Prostate gland (tissue), 2 donors: ENCODE results near the gene TBL3. TPM values are rescaled to one million over a fixed set of nuclear protein-coding genes. Genes with fewer than 3 reads are reported as not detected.

Experiments
- DNase-seq: peaks from one replicate; pipeline ENCODE4 v3.0.0-alpha.2; 2019; ENCODE audit warnings: low spot score
- H3K27ac ChIP-seq, 2 donors: fragments of 200-600 bp; sonication (generic); 2 replicates each; pipeline ENCODE4 v1.5.1; 2017 to 2019
- H3K27me3 ChIP-seq: fragments of 200-600 bp; sonication (generic); replicated peaks from 2 replicates; pipeline ENCODE4 v1.5.1; 2019; ENCODE audit not compliant: insufficient read depth
- H3K36me3 ChIP-seq, 2 donors: fragments of 200-600 bp; sonication (generic); 1 replicate in 1 of 2; 2 replicates in 1 of 2; pipeline versions ENCODE4 v1.5.1 to v1.8.1; 2017 to 2019
- H3K4me1 ChIP-seq: fragments of 200-600 bp; sonication (generic); replicated peaks from 2 replicates; pipeline ENCODE4 v1.5.1; 2019
- H3K4me3 ChIP-seq, 2 donors: fragments of 200-600 bp; sonication (generic); 2 replicates each; pipeline ENCODE4 v1.5.1; 2017 to 2019
- H3K9me3 ChIP-seq: fragments of 200-600 bp; sonication (generic); 2 replicates; pipeline ENCODE4 v1.5.1; 2017
- CTCF ChIP-seq, 4 experiments: fragments of 200-600 bp in 2 of 4; fragments of 450-650 bp in 2 of 4; sonication (generic) in 2 of 4; IDR thresholded peaks; 1 replicate in 3 of 4; 2 replicates in 1 of 4; pipeline ENCODE4 v1.5.1; 2016 to 2019; ENCODE audit warnings: antibody characterized with exemption in 4 of 4, mild to moderate bottlenecking in 2 of 4, moderate library complexity in 2 of 4
- POLR2A ChIP-seq: fragments of 450-650 bp; IDR thresholded peaks from one replicate; pipeline ENCODE4 v1.6.1; 2016; ENCODE audit warnings: antibody characterized with exemption, mild to moderate bottlenecking
- POLR2AphosphoS5 ChIP-seq: sonication (generic); formaldehyde crosslinking; IDR thresholded peaks from one replicate; pipeline ENCODE4 v1.6.1; 2017; ENCODE audit warnings: antibody characterized with exemption
- WGBS: methylation state at CpG from one replicate; pipeline ENCODE4 v1.1.5; 2018; 5-methylcytosine and 5-hydroxymethylcytosine counted together
- intact Hi-C: fragments of 100-400 bp; cut with DNase I; formaldehyde crosslinking; loops from one replicate; pipeline ENCODE4 v1.14.2; 2022
- total RNA-seq, 2 donors: library from RNA; depleted of rRNA; stranded (reverse); fragments of >200 nt; gene quantifications; one replicate each; pipeline ENCODE4 v1.1.0, GENCODE V29; 2016

The TBL3 gene
- total RNA-seq, 2 donors from 2014 or later, result 54.3 to 57.1 TPM

- Histone ChIP-seq H3K27me3 (no peaks in the 10 kb centered on the region), H3K36me3 (peaks cover 12 to 32% of the 10 kb centered on the region in 2 donors), H3K4me1 (peaks cover 5% of the 10 kb centered on the region), H3K4me3 (no peak overlapping the region), H3K9me3 (no peaks in the 10 kb centered on the region), H3K27ac (no peak overlapping the region)
- no peak for DNase-seq
- TF ChIP-seq POLR2AphosphoS5, result no peak
- TF ChIP-seq POLR2A, result no peak
- no peak for TF ChIP-seq CTCF (IDR thresholded peaks at IDR 0.05)
- intact Hi-C loops, result no loop called here
- 98% methylated on average over 14 of the region's 19 CpGs for WGBS
Observed at GRCh38 chr16:2001035-2001434, 29.2 kb downstream of the TBL3 start.

DNA sequence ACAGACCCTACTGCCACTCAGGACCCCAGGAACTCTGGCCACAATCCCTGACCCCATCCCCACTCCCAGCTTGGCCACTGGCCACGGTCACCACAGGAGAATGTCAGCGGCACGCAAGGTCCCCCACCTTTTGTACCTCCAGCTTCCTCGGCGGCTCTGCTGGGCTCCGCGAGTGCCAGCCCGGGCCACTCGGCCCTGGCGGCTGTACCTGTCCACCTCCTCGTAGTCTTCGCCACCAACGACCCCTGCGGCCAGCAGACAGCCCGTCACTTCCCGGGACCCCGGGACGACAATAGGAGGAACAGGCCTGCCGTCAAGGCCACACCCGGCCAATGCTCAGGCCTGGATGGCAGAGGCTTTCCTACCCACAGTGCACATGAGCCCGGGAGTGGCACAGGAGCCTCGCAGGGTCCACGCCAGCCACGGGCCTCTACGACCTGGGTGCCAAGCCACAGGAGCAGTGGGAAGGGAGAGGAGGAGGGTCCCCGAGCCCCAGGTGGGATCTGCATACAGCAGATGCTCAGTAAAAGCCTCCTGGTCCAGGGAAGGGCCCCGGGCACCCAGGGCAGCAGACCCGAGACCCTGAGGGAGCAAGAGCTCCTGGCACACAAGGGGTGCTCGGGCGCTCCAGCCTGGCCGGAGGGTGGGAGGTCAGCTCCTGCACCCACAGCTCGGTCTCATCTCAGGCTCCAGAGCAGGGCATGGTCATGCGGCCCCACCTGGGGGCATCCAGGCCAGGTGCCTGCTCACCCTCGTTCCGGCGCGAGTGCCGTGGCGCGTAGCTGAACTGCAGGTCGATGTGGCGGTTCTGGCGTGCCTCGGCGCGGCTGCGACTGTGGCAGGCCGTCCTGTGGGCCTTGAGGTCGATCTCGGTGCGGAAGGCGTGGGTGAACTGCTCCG lies 29.9 kb downstream of the TBL3 start:
- DNase-seq, result no peak
- Histone ChIP-seq H3K36me3 (peaks cover 12 to 32% of the 10 kb centered on the region in 2 donors), H3K9me3 (no peaks in the 10 kb centered on the region), H3K27me3 (no peaks in the 10 kb centered on the region), H3K27ac (no peak overlapping the region), H3K4me3 (no peak overlapping the region), H3K4me1 (peaks cover 5% of the 10 kb centered on the region)
- intact Hi-C loops, result no loop called here
- TF ChIP-seq POLR2AphosphoS5 (no peak), CTCF (IDR thresholded peaks at IDR 0.05) (no peak), POLR2A (no peak)
- WGBS, result 96% methylated on average over 51 of the region's 53 CpGs

DNA sequence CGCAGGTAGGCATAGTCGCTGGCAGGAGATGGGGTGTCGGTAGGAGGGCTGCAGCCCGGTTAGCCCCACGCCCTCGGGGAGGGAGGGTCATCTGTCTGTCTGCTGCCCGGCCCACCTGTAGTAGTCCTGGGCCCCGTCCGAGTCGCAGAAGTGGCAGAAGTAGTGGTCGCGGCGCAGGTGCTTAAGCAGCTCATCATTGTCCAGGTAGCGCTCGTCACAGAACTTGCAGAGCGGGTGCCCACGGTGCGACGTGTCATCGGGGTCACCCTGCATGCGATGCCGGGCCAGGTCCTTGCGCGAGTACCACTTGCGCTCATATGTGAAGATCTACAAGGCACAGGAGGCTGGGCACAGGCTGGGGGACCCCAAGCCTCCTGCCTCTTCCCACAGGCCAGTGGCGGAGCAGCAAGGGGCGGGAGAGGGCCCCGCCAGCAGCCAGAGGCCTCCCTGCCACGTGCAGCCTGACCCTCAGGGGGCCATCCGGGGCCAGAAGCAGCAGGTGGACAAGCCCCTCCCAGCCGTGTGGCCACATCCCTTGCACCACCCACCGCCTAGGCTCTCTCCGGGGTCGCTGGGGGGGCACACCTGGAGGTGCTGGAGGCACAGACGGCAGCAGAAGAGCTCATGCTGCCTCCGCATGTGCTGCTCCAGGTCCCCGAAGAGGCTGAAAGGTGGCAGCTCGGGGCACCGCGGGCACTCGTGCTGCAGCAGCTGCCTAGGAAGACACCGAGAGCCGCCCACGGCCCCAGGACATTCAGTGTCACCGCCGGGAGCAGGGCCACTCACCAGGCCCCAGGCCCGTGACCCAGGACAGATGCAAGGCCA lies 30.8 kb downstream of the TBL3 start:
- H3K36me3 ChIP-seq, result peaks cover 12 to 32% of the 10 kb centered on the region in 2 donors

DNA sequence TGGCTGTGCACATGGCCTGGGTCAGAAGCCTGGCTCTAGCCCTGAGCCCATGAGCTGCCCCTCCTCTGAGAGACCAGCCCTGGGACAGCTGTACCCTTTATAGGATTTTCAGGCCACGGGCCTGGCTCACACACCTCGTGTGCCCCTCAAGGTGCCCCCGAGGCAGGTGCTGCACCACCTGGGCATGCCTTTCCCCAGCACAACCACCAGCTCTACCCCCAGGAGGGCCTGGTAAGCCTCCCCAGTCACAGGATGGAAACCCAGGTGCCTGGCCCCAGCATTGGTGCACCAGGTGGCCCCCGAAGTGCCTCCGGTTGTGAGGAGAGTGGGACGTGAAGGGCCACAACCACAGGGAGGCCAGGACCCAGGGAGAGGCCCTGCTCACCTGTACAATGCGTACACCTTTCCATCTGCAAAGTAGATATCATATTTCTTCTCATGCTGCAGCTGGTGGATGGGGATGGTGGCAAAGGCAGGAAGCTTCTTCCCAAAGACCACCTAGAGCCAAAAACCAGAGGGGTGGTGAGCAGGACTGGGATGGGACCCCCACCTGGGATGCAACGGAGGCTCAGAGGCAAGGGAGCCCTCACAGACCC lies 31.5 kb downstream of the TBL3 start:
- peaks cover 19% of the 10 kb centered on the region for H3K4me1 ChIP-seq
- H3K36me3 ChIP-seq, result peaks cover 12 to 25% of the 10 kb centered on the region in 2 donors

More for the DNA sequence above, 30.8 kb downstream of the TBL3 start:
- Histone ChIP-seq H3K27me3 (no peaks in the 10 kb centered on the region), H3K9me3 (no peaks in the 10 kb centered on the region), H3K4me3 (no peak overlapping the region), H3K27ac (no peak overlapping the region), H3K4me1 (peaks cover 11% of the 10 kb centered on the region)
- TF ChIP-seq POLR2A (no peak), POLR2AphosphoS5 (no peak), CTCF (IDR thresholded peaks at IDR 0.05) (no peak)
- intact Hi-C loops, result no loop called here
- 90% methylated on average over 33 of the region's 47 CpGs for WGBS
- DNase-seq, result no peak

More for the DNA sequence above, 31.5 kb downstream of the TBL3 start:
- Histone ChIP-seq H3K9me3 (no peaks in the 10 kb centered on the region), H3K27ac (no peak overlapping the region), H3K27me3 (no peaks in the 10 kb centered on the region), H3K4me3 (no peak overlapping the region)
- TF ChIP-seq POLR2AphosphoS5 (no peak), CTCF (IDR thresholded peaks at IDR 0.05) (no peak), POLR2A (no peak)
- DNase-seq, result no peak
- 88% methylated on average over 8 of the region's 8 CpGs for WGBS
- intact Hi-C loops, result no loop called here
